ENCODE data around the gene CD300LB.

GRCh38 chr17:74502861-74503260 lies 28.4 kb downstream of the CD300LB start:
- TF ChIP-seq CTCF (IDR thresholded peaks at IDR 0.05) = no peak
- no peak for TF ChIP-seq POLR2A (IDR thresholded peaks at IDR 0.05)
- TF ChIP-seq POLR2AphosphoS5 (IDR thresholded peaks at IDR 0.05) = no peak
- TF ChIP-seq EP300 (IDR thresholded peaks at IDR 0.05) = no peak
